D721Med (cell line): Measurements from ENCODE around the gene TMCO1.

ENCODE experiments used
- DNase-seq: peaks from one replicate; pipeline ENCODE4 v3.0.0; 2011; ENCODE audit warnings: low spot score; ENCODE audit not compliant: insufficient read length
- FAIRE-seq: peaks from 2 replicates; lab custom pipeline; 2011; peaks lifted over from hg19 to GRCh38; lab: Jason Lieb, UNC
- TF ChIP-seq, protein P1 (sequence below): IDR thresholded peaks from 2 replicates; pipeline ENCODE4 v1.5.1; 2012; ENCODE audit warnings: mild to moderate bottlenecking, control low read depth; ENCODE audit not compliant: insufficient read depth; ENCODE audit errors: missing control alignments

TMCO1 gene

GRCh38 chr1:165697491-165697880 lies 71.2 kb downstream of the TMCO1 start:
- FAIRE-seq, result no peak

DNA sequence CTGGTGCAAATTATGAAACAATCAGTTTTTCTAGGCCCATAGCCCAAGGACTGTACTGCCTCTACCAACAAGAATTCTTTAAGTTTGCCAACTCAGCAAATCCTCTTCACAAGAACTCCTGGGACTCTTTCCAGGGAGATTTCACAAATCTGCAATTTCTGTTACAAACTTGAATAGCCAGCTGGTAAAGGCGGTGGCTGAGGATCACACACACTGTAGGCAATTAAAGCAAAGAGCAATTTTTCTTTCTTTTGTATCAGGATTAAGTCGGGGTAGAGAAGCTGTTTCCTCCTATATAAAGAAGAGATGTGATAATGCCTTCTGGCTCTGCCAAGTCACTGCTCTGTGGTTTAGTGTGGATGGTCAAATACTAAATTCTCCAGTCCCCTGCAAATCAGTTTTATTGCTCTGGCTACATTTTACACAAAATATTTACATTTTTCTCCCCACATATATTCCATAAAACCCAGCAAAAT lies 72.0 kb downstream of the TMCO1 start:
- DNase-seq (no peak), FAIRE-seq (no peak)
- TF ChIP-seq, protein P1, sequence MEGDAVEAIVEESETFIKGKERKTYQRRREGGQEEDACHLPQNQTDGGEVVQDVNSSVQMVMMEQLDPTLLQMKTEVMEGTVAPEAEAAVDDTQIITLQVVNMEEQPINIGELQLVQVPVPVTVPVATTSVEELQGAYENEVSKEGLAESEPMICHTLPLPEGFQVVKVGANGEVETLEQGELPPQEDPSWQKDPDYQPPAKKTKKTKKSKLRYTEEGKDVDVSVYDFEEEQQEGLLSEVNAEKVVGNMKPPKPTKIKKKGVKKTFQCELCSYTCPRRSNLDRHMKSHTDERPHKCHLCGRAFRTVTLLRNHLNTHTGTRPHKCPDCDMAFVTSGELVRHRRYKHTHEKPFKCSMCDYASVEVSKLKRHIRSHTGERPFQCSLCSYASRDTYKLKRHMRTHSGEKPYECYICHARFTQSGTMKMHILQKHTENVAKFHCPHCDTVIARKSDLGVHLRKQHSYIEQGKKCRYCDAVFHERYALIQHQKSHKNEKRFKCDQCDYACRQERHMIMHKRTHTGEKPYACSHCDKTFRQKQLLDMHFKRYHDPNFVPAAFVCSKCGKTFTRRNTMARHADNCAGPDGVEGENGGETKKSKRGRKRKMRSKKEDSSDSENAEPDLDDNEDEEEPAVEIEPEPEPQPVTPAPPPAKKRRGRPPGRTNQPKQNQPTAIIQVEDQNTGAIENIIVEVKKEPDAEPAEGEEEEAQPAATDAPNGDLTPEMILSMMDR, result no peak

More at GRCh38 chr1:165697491-165697880, 71.2 kb downstream of the TMCO1 start:
- TF ChIP-seq, protein P1, result no peak
- DNase-seq, result no peak

DNA sequence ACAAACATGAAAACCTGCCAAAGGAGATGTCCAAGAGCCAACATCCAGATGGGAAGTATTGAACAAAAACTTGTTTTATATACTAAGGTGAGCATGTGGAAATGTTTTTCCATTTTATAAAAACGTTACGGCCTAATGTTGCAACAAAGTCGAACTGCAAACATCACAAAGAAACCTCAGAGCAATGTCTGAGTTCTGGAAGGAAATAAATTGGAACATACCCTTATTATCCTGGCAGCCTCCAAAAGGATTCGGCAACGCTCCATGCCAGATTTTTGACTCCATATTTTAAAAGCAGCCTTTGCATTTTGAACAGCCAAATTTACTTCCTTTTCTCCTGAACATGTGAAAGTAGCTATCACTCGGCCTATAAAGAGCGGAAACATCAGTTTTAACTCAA lies 73.6 kb downstream of the TMCO1 start:
- DNase-seq (no peak), FAIRE-seq (no peak)
- TF ChIP-seq, protein P1, result no peak

- no peak for FAIRE-seq
- TF ChIP-seq, protein P1, result no peak
- no peak for DNase-seq
Observed at GRCh38 chr1:165688046-165688445, 80.6 kb downstream of the TMCO1 start.

- no peak for FAIRE-seq
- TF ChIP-seq, protein P1, result no peak
Observed at GRCh38 chr1:165686971-165687433, 81.7 kb downstream of the TMCO1 start.

GRCh38 chr1:165686121-165686970 lies 82.3 kb downstream of the TMCO1 start:
- DNase-seq, result no peak
- TF ChIP-seq, protein P1, result peak; percentile 11
- FAIRE-seq, result peak; percentile 85

More at GRCh38 chr1:165686971-165687433, 81.7 kb downstream of the TMCO1 start:
- no peak for DNase-seq
